ENCODE results near the gene NPAS3. TPM values are rescaled to one million over a fixed set of nuclear protein-coding genes. Genes with fewer than 3 reads are reported as not detected.

The NPAS3 gene
- total and polyA plus RNA-seq, 2 donors, result 1.0 to 1.2 TPM

- 93% methylated on average over 1 of the region's 1 CpG for WGBS
- DNase-seq (ENCODE audit: low read depth in 6 of 9, low spot score in 9 of 9), result no peak
Observed at GRCh38 chr14:33347796-33348195, 409.1 kb downstream of the NPAS3 start.

GRCh38 chr14:33348510-33348909 is 409.8 kb downstream of the NPAS3 start:
- no peak for DNase-seq (ENCODE audit: low read depth in 6 of 9, low spot score in 9 of 9)
- Histone ChIP-seq H3K36me3 (ENCODE audit: control insufficient read depth in 2 of 2, insufficient read depth in 2 of 2, low read length in 1 of 2) (no peaks in the 10 kb centered on the region), H3K4me1 (ENCODE audit: control insufficient read depth in 2 of 2, insufficient read depth in 2 of 2, low read length in 2 of 2) (no peaks in the 10 kb centered on the region), H3K9me3 (ENCODE audit: control insufficient read depth in 2 of 2, insufficient read depth in 1 of 2, low read length in 1 of 2) (no peaks in the 10 kb centered on the region), H3K4me3 (ENCODE audit: low read length in 2 of 2) (no peak overlapping the region), H3K27me3 (ENCODE audit: control insufficient read depth in 2 of 2, insufficient read depth in 1 of 2, low read length in 1 of 2) (no peaks in the 10 kb centered on the region), H3K27ac (ENCODE audit: low read depth in 1 of 2, low read length in 1 of 2) (no peak overlapping the region)
- 81% methylated on average over 4 of the region's 4 CpGs for WGBS

More at GRCh38 chr14:33347796-33348195, 409.1 kb downstream of the NPAS3 start:
- H3K4me3 ChIP-seq (ENCODE audit: low read length in 2 of 2), result no peak overlapping the region
- H3K9me3 ChIP-seq (ENCODE audit: control insufficient read depth in 2 of 2, insufficient read depth in 1 of 2, low read length in 1 of 2), result no peaks in the 10 kb centered on the region
- no peak overlapping the region for H3K27ac ChIP-seq (ENCODE audit: low read depth in 1 of 2, low read length in 1 of 2)
- no peaks in the 10 kb centered on the region for H3K27me3 ChIP-seq (ENCODE audit: control insufficient read depth in 2 of 2, insufficient read depth in 1 of 2, low read length in 1 of 2)
- H3K36me3 ChIP-seq (ENCODE audit: control insufficient read depth in 2 of 2, insufficient read depth in 2 of 2, low read length in 1 of 2), result no peaks in the 10 kb centered on the region
- no peaks in the 10 kb centered on the region for H3K4me1 ChIP-seq (ENCODE audit: control insufficient read depth in 2 of 2, insufficient read depth in 2 of 2, low read length in 2 of 2)

- WGBS, result 93% methylated on average over 10 of the region's 10 CpGs
- no peaks in the 10 kb centered on the region for H3K36me3 ChIP-seq (ENCODE audit: control insufficient read depth in 2 of 2, insufficient read depth in 2 of 2, low read length in 1 of 2)
- no peaks in the 10 kb centered on the region for H3K9me3 ChIP-seq (ENCODE audit: control insufficient read depth in 2 of 2, insufficient read depth in 1 of 2, low read length in 1 of 2)
- H3K4me1 ChIP-seq (ENCODE audit: control insufficient read depth in 2 of 2, insufficient read depth in 2 of 2, low read length in 2 of 2), result no peaks in the 10 kb centered on the region
- H3K27me3 ChIP-seq (ENCODE audit: control insufficient read depth in 2 of 2, insufficient read depth in 1 of 2, low read length in 1 of 2), result no peaks in the 10 kb centered on the region
- DNase-seq (ENCODE audit: low read depth in 6 of 9, low spot score in 9 of 9), result no peak
- no peak overlapping the region for H3K27ac ChIP-seq (ENCODE audit: low read depth in 1 of 2, low read length in 1 of 2)
- H3K4me3 ChIP-seq (ENCODE audit: low read length in 2 of 2), result no peak overlapping the region
Observed at GRCh38 chr14:33349871-33350270, 411.2 kb downstream of the NPAS3 start.

GRCh38 chr14:33350366-33350990 is 411.8 kb downstream of the NPAS3 start:
- Histone ChIP-seq H3K27ac (ENCODE audit: low read depth in 1 of 2, low read length in 1 of 2) (no peak overlapping the region), H3K4me1 (ENCODE audit: control insufficient read depth in 2 of 2, insufficient read depth in 2 of 2, low read length in 2 of 2) (no peaks in the 10 kb centered on the region), H3K27me3 (ENCODE audit: control insufficient read depth in 2 of 2, insufficient read depth in 1 of 2, low read length in 1 of 2) (no peaks in the 10 kb centered on the region), H3K9me3 (ENCODE audit: control insufficient read depth in 2 of 2, insufficient read depth in 1 of 2, low read length in 1 of 2) (no peaks in the 10 kb centered on the region), H3K36me3 (ENCODE audit: control insufficient read depth in 2 of 2, insufficient read depth in 2 of 2, low read length in 1 of 2) (no peaks in the 10 kb centered on the region), H3K4me3 (ENCODE audit: low read length in 2 of 2) (no peak overlapping the region)
- no peak for DNase-seq (ENCODE audit: low read depth in 6 of 9, low spot score in 9 of 9)
- WGBS, result 89% methylated on average over 10 of the region's 10 CpGs

- H3K4me1 ChIP-seq (ENCODE audit: control insufficient read depth in 2 of 2, insufficient read depth in 2 of 2, low read length in 2 of 2), result no peaks in the 10 kb centered on the region
- no peaks in the 10 kb centered on the region for H3K36me3 ChIP-seq (ENCODE audit: control insufficient read depth in 2 of 2, insufficient read depth in 2 of 2, low read length in 1 of 2)
- H3K27ac ChIP-seq (ENCODE audit: low read depth in 1 of 2, low read length in 1 of 2), result no peak overlapping the region
- DNase-seq (ENCODE audit: low read depth in 6 of 9, low spot score in 9 of 9), result no peak
- H3K4me3 ChIP-seq (ENCODE audit: low read length in 2 of 2), result no peak overlapping the region
- H3K27me3 ChIP-seq (ENCODE audit: control insufficient read depth in 2 of 2, insufficient read depth in 1 of 2, low read length in 1 of 2), result no peaks in the 10 kb centered on the region
- H3K9me3 ChIP-seq (ENCODE audit: control insufficient read depth in 2 of 2, insufficient read depth in 1 of 2, low read length in 1 of 2), result no peaks in the 10 kb centered on the region
Observed at GRCh38 chr14:33352821-33353220, 414.1 kb downstream of the NPAS3 start.

- no peak overlapping the region for H3K27ac ChIP-seq (ENCODE audit: low read depth in 1 of 2, low read length in 1 of 2)
- 92% methylated on average over 2 of the region's 2 CpGs for WGBS
Observed at GRCh38 chr14:33356181-33356580, 417.5 kb downstream of the NPAS3 start.

GRCh38 chr14:33357225-33358010 is 418.7 kb downstream of the NPAS3 start:
- Histone ChIP-seq H3K4me3 (ENCODE audit: low read length in 2 of 2) (no peak overlapping the region), H3K36me3 (ENCODE audit: control insufficient read depth in 2 of 2, insufficient read depth in 2 of 2, low read length in 1 of 2) (no peaks in the 10 kb centered on the region), H3K4me1 (ENCODE audit: control insufficient read depth in 2 of 2, insufficient read depth in 2 of 2, low read length in 2 of 2) (no peaks in the 10 kb centered on the region), H3K27ac (ENCODE audit: low read depth in 1 of 2, low read length in 1 of 2) (no peak overlapping the region), H3K27me3 (ENCODE audit: control insufficient read depth in 2 of 2, insufficient read depth in 1 of 2, low read length in 1 of 2) (no peaks in the 10 kb centered on the region), H3K9me3 (ENCODE audit: control insufficient read depth in 2 of 2, insufficient read depth in 1 of 2, low read length in 1 of 2) (no peaks in the 10 kb centered on the region)
- DNase-seq (ENCODE audit: low read depth in 6 of 9, low spot score in 9 of 9), result no peak
- 96% methylated on average over 8 of the region's 8 CpGs for WGBS

More at GRCh38 chr14:33356181-33356580, 417.5 kb downstream of the NPAS3 start:
- Histone ChIP-seq H3K36me3 (ENCODE audit: control insufficient read depth in 2 of 2, insufficient read depth in 2 of 2, low read length in 1 of 2) (no peaks in the 10 kb centered on the region), H3K4me1 (ENCODE audit: control insufficient read depth in 2 of 2, insufficient read depth in 2 of 2, low read length in 2 of 2) (no peaks in the 10 kb centered on the region), H3K9me3 (ENCODE audit: control insufficient read depth in 2 of 2, insufficient read depth in 1 of 2, low read length in 1 of 2) (no peaks in the 10 kb centered on the region), H3K27me3 (ENCODE audit: control insufficient read depth in 2 of 2, insufficient read depth in 1 of 2, low read length in 1 of 2) (no peaks in the 10 kb centered on the region), H3K4me3 (ENCODE audit: low read length in 2 of 2) (no peak overlapping the region)
- DNase-seq (ENCODE audit: low read depth in 6 of 9, low spot score in 9 of 9), result no peak

- no peaks in the 10 kb centered on the region for H3K9me3 ChIP-seq (ENCODE audit: control insufficient read depth in 2 of 2, insufficient read depth in 1 of 2, low read length in 1 of 2)
- H3K27me3 ChIP-seq (ENCODE audit: control insufficient read depth in 2 of 2, insufficient read depth in 1 of 2, low read length in 1 of 2), result no peaks in the 10 kb centered on the region
- DNase-seq (ENCODE audit: low read depth in 6 of 9, low spot score in 9 of 9), result no peak
- no peaks in the 10 kb centered on the region for H3K36me3 ChIP-seq (ENCODE audit: control insufficient read depth in 2 of 2, insufficient read depth in 2 of 2, low read length in 1 of 2)
- H3K27ac ChIP-seq (ENCODE audit: low read depth in 1 of 2, low read length in 1 of 2), result no peak overlapping the region
- no peaks in the 10 kb centered on the region for H3K4me1 ChIP-seq (ENCODE audit: control insufficient read depth in 2 of 2, insufficient read depth in 2 of 2, low read length in 2 of 2)
- 67% methylated on average over 7 of the region's 7 CpGs for WGBS
- H3K4me3 ChIP-seq (ENCODE audit: low read length in 2 of 2), result no peak overlapping the region
Observed at GRCh38 chr14:33359288-33359881, 420.7 kb downstream of the NPAS3 start.

GRCh38 chr14:33362934-33363333 is 424.3 kb downstream of the NPAS3 start:
- WGBS, result 94% methylated on average over 6 of the region's 6 CpGs
- no peaks in the 10 kb centered on the region for H3K4me1 ChIP-seq (ENCODE audit: control insufficient read depth in 2 of 2, insufficient read depth in 2 of 2, low read length in 2 of 2)
- H3K27me3 ChIP-seq (ENCODE audit: control insufficient read depth in 2 of 2, insufficient read depth in 1 of 2, low read length in 1 of 2), result no peaks in the 10 kb centered on the region
- H3K9me3 ChIP-seq (ENCODE audit: control insufficient read depth in 2 of 2, insufficient read depth in 1 of 2, low read length in 1 of 2), result no peaks in the 10 kb centered on the region
- no peak overlapping the region for H3K4me3 ChIP-seq (ENCODE audit: low read length in 2 of 2)
- no peaks in the 10 kb centered on the region for H3K36me3 ChIP-seq (ENCODE audit: control insufficient read depth in 2 of 2, insufficient read depth in 2 of 2, low read length in 1 of 2)
- no peak for DNase-seq (ENCODE audit: low read depth in 6 of 9, low spot score in 9 of 9)
- no peak overlapping the region for H3K27ac ChIP-seq (ENCODE audit: low read depth in 1 of 2, low read length in 1 of 2)

Data from thymus (tissue), 11 donors.